ENCODE results near the gene ZGRF1.
A peak's percentile ranks its signal among the peaks of the same experiment; 100 is the strongest.
"Not testable (repeated sequence)": the region's sequence is repeated elsewhere in the genome, so short reads cannot be mapped to it uniquely, and the experiment has no call there.

The ZGRF1 gene

DNA sequence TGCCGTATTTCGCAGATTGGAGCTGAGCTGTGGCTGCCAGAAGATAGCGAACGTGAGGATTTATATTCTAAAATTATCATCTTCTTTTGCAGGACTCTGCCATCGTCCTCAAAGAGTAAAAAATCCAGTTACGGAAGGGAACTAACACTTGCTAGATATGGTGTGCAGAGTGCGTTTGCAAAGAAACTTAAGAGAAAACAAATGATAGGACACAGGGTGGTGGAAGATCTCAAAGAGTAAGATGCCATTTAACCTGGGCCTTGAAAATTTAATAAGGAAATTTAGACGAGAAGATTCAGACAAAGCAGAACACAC is 800 bp upstream of the ZGRF1 start:
- Histone ChIP-seq H3K4me1 (peaks cover 0 to 20% (median 16%) of the 10 kb centered on the region in 4 donors), H3K27me3 (no peaks in the 10 kb centered on the region), H3K4me3 (peak overlapping the region; percentile 59 to 71), H3K27ac (peak overlapping the region; percentile 81 to 92), H3K9me3 (no peaks in the 10 kb centered on the region), H3K36me3 (no peaks in the 10 kb centered on the region)
- DNase-seq, result no peak
- intact Hi-C loops (cut with DNase I; ENCODE audit: low total_unique reads), result no loop called here
- TF ChIP-seq CTCF (IDR thresholded peaks at IDR 0.05), result no peak

DNA sequence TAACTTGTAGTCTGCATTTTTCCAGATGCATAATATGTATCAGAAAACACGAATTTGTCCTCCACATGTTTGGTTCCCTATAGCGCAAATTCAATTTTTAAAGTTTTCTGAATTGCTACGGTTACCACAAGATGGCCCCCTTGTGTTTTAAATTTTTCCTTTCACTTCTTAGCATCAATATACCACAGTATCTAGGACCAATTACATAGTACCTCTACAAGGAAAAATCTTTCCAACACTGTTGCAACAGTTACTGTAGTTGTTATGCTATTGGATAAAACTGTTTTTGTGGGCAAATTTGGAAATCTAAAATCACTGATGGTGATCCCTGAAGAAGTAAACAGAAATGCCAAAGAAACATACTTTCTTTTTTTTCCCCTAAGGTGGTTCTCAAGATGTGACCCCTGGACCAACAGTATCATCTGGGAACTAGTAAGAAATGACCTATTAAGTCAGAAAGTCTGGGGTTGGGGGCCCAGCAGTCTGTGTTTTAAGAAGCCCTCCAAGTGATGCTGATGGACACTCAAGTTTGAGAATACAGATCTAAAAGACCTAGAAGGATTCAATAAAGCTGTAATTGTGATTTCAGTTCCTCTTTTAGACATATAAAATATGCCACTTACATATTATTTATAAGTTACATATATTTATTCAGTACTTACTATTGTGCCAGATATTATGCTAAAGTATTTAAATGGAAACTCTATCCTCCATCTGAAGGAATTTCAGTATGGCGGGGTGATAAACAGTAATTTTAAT is 3.1 kb downstream of the ZGRF1 start:
- Histone ChIP-seq H3K36me3 (peaks cover 0 to 7% (median 0%) of the 10 kb centered on the region in 3 donors), H3K4me1 (peaks cover 0 to 16% (median 12%) of the 10 kb centered on the region in 4 donors), H3K4me3 (no peak overlapping the region), H3K9me3 (no peaks in the 10 kb centered on the region), H3K27me3 (no peaks in the 10 kb centered on the region), H3K27ac (no peak overlapping the region)
- peak; percentile 39 to 44 for TF ChIP-seq CTCF (IDR thresholded peaks at IDR 0.05)
- no peak for DNase-seq
- intact Hi-C loops (cut with DNase I; ENCODE audit: low total_unique reads), result loop anchor here (5.0 kb wide), 2 partner anchors 129 to 304 kb away; no protein-coding TSS in a partner anchor

DNA sequence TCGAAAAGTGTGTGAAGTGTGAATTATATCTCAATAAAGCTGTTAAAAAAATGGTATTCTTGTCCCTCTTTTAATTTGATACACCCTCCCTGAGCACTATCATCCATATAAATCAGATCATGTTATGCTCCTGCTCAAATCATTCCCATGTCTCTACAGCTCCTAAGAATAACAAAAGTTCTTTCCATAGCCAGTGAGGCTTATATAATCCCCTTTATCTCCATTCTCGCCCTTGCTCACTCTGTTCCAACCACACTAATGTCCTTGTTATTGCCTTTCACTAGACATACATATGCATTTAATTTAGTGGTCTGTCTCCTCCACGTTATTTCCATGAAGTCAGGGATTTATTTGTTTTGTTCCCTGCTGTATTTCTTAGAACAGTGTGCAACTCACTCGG is 10.5 kb downstream of the ZGRF1 start:
- intact Hi-C loops (cut with DNase I; ENCODE audit: low total_unique reads), result no loop called here
- H3K4me1 ChIP-seq, result no peaks in the 10 kb centered on the region
- H3K27me3 ChIP-seq, result no peaks in the 10 kb centered on the region
- no peak overlapping the region for H3K27ac ChIP-seq
- TF ChIP-seq CTCF (IDR thresholded peaks at IDR 0.05), result no peak
- DNase-seq, result no peak
- H3K36me3 ChIP-seq, result peaks cover 0 to 11% (median 0%) of the 10 kb centered on the region in 3 donors
- H3K4me3 ChIP-seq, result no peak overlapping the region
- no peaks in the 10 kb centered on the region for H3K9me3 ChIP-seq

DNA sequence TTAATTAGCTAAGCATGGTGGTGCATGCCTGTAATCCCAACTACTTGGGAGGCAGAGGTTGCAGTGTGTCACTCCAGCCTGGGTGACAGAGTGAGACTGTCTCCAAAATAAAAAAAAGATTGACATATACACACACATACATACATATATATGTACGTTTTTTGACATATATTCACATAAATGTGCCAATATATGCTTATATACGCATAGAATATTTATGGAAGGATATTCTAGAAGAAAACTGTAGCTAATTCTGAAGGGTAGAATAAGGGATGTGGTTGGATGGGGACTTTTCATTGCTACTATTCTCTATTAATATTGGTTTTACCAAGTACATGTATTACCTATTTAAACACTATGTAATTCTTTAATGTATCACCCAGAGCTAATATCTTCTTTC is 19.7 kb downstream of the ZGRF1 start:
- Histone ChIP-seq H3K4me3 (no peak overlapping the region), H3K27me3 (no peaks in the 10 kb centered on the region), H3K36me3 (peaks cover 0 to 10% (median 0%) of the 10 kb centered on the region in 3 donors), H3K27ac (no peak overlapping the region), H3K9me3 (no peaks in the 10 kb centered on the region), H3K4me1 (no peaks in the 10 kb centered on the region)
- TF ChIP-seq CTCF (IDR thresholded peaks at IDR 0.05), result no peak
- intact Hi-C loops (cut with DNase I; ENCODE audit: low total_unique reads), result no loop called here
- no peak for DNase-seq

DNA sequence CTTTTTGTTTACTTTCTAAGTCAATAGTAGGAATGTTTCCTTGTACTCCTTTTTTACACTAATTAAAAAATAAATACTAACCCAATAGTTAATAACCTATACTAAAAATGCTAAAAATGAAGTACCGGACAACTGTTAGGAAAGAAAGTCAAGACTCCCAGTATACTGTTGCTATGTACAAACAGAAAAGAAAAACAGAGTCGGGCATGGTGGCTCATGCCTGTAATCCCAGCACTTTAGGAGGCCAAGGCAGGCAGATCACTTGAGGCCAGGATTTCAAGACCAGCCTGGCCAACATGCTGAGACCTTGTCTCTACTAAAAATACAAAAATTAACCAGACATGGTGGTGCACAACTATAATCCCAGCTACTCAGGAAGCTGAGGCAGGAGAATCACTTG is 23.9 kb downstream of the ZGRF1 start:
- H3K27me3 ChIP-seq; H3K4me1 ChIP-seq; H3K4me3 ChIP-seq; intact Hi-C loops (cut with DNase I; ENCODE audit: low total_unique reads); H3K9me3 ChIP-seq; H3K27ac ChIP-seq; DNase-seq; H3K36me3 ChIP-seq: not testable (repeated sequence)

GRCh38 chr4:112604589-112604988 is 32.1 kb downstream of the ZGRF1 start:
- H3K4me3 ChIP-seq, result no peak overlapping the region
- intact Hi-C loops (cut with DNase I; ENCODE audit: low total_unique reads), result loop anchor here (10.0 kb wide), 2 partner anchors 280 to 510 kb away; no protein-coding TSS in a partner anchor
- DNase-seq, result no peak

More at GRCh38 chr4:112604589-112604988, 32.1 kb downstream of the ZGRF1 start:
- no peak overlapping the region for H3K27ac ChIP-seq
- peak; percentile 47 to 56 for TF ChIP-seq CTCF (IDR thresholded peaks at IDR 0.05)
- H3K9me3 ChIP-seq, result no peaks in the 10 kb centered on the region
- H3K36me3 ChIP-seq, result peaks cover 0 to 8% (median 0%) of the 10 kb centered on the region in 3 donors
- no peaks in the 10 kb centered on the region for H3K4me1 ChIP-seq
- H3K27me3 ChIP-seq, result no peaks in the 10 kb centered on the region
